ENCODE measurements around the gene SZRD1. TPM values are rescaled to one million over a fixed set of nuclear protein-coding genes. Genes with fewer than 3 reads are reported as not detected.

Gene SZRD1
- total and polyA plus RNA-seq, 2 donors (not counting 1 experiment from before 2014, with no cell fraction given), result 92.4 to 110 TPM

DNA sequence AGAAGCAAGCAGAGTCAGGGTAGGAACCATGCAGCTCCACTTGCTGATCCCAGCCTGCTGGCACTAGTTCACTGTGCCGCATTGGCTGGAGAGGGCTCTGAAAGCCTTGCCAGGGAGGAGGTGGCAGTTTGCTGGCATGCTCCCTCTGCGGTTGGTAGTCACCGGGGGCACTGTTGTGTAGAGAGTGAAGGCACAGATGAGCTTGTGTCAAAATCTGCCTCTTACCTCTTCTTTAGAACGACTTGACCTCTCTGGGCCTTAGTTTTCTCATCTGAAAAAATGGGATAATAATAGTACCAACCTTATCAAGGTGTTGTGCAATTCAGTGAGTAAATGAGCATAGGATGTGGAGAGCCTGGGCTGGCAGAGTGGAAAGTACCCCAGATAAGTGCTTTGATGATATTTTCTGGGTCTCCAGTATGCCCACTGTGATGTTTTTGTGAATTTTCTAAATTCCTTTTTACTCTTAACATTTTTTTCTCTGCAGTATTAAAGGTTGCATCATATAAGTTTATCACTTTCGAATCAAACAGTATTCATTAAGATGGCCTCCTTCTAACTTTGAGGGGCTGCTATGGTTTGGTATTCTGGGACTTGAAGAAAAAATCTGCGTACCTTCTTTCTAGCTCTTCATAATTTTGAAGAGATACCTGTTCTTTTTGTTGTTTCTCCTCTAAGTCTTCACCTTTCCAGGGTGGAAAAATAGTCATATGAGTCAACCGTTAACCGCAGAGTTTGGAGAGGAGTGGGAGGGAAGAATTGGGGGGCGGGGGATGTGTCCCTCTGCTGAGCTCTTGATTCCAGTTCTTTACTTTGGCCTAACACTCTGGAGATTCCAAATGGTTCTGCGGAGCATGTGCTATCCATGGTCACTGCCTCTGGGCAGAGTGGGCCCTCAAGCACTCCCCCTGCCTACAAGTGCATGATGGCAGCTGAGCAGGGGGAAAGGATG, 26.8 kb downstream of the SZRD1 start:
- Histone ChIP-seq H3K4me2 (replicated peaks; ENCODE audit: low read depth, low read length, poor library complexity, severe bottlenecking) (no peak overlapping the region), H3K4me3 (ENCODE audit: control extremely low read depth in 1 of 5, extremely low read depth in 1 of 5, insufficient read depth in 1 of 5, low read depth in 2 of 5, low read length in 4 of 5) (no peak overlapping the region), H3K36me3 (replicated peaks in 1 of 2; ENCODE audit: control extremely low read depth in 1 of 2, control insufficient read depth in 1 of 2, extremely low read depth in 1 of 2, insufficient read depth in 2 of 2, low read length in 1 of 2) (peaks cover 2 to 68% of the 10 kb centered on the region in 2 experiments), H3K9ac (ENCODE audit: low read length) (no peak overlapping the region), H3K4me1 (ENCODE audit: control insufficient read depth in 2 of 2, insufficient read depth in 2 of 2, low read length in 2 of 2) (peaks cover 15 to 23% of the 10 kb centered on the region in 2 donors), H4K20me1 (ENCODE audit: control insufficient read depth, insufficient read depth, low read length, poor library complexity, severe bottlenecking) (peaks cover 81% of the 10 kb centered on the region), H3K79me2 (ENCODE audit: control insufficient read depth, insufficient read depth, low read length) (peaks cover 54% of the 10 kb centered on the region), H3K9me3 (ENCODE audit: control extremely low read depth in 1 of 3, control insufficient read depth in 2 of 3, insufficient read depth in 1 of 3, low read length in 2 of 3) (no peaks in the 10 kb centered on the region), H3K27me3 (replicated peaks in 1 of 4; ENCODE audit: control extremely low read depth in 1 of 4, control insufficient read depth in 3 of 4, insufficient read depth in 4 of 4, low read length in 3 of 4) (no peaks in the 10 kb centered on the region), H3K27ac (ENCODE audit: low read length in 2 of 2) (no peak overlapping the region), H2AFZ (ENCODE audit: insufficient read depth, low read depth, low read length, poor library complexity, severe bottlenecking) (no peak overlapping the region)
- Mint-ChIP-seq H3K4me3 (no peak overlapping the region), H3K27me3 (no peaks in the 10 kb centered on the region), H3K9me3 (ENCODE audit: insufficient read depth) (no peaks in the 10 kb centered on the region), H3K27ac (no peak overlapping the region), H3K4me1 (peaks cover 36% of the 10 kb centered on the region)
- ATAC-seq (ENCODE audit: low read depth) (no peak), DNase-seq (no peak)
- TF ChIP-seq, protein P1, sequence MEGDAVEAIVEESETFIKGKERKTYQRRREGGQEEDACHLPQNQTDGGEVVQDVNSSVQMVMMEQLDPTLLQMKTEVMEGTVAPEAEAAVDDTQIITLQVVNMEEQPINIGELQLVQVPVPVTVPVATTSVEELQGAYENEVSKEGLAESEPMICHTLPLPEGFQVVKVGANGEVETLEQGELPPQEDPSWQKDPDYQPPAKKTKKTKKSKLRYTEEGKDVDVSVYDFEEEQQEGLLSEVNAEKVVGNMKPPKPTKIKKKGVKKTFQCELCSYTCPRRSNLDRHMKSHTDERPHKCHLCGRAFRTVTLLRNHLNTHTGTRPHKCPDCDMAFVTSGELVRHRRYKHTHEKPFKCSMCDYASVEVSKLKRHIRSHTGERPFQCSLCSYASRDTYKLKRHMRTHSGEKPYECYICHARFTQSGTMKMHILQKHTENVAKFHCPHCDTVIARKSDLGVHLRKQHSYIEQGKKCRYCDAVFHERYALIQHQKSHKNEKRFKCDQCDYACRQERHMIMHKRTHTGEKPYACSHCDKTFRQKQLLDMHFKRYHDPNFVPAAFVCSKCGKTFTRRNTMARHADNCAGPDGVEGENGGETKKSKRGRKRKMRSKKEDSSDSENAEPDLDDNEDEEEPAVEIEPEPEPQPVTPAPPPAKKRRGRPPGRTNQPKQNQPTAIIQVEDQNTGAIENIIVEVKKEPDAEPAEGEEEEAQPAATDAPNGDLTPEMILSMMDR (IDR thresholded peaks at IDR 0.05), result no peak
- no peak for TF ChIP-seq EZH2 (IDR thresholded peaks at IDR 0.05; ENCODE audit: borderline replicate concordance, insufficient read depth, low read depth, low read length, poor library complexity, severe bottlenecking)
- ChIA-PET POLR2A (interaction anchor here (0.6 kb wide), 1 partner anchor 12 kb away, joined by 3 read pairs; no protein-coding TSS in a partner anchor), CTCF (no interaction called here)
- intact Hi-C loops (cut with micrococcal nuclease), result no loop called here
- 90% methylated on average over 6 of the region's 10 CpGs for WGBS (ENCODE audit: insufficient coverage)

DNA sequence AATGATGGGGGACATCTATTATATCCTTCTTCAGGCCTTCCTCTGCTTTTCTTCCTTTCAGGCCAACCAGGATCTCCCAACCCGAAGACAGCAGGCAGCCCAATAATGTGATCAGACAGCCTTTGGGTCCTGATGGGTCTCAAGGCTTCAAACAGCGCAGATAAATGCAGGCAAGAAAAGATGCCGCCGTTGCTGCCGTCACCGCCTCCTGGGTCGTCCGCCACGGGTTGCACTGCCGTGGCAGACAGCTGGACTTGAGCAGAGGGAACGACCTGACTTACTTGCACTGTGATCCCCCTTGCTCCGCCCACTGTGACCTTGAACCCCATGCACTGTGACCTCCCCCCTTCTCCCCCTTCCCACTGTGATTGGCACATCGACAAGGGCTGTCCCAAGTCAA, 27.9 kb downstream of the SZRD1 start:
- intact Hi-C loops (cut with micrococcal nuclease), result no loop called here
- WGBS (ENCODE audit: insufficient coverage), result 99% methylated on average over 10 of the region's 13 CpGs
- no peaks in the 10 kb centered on the region for H3K9me3 Mint-ChIP-seq (ENCODE audit: insufficient read depth)
- Histone ChIP-seq H3K27ac (ENCODE audit: low read length in 2 of 2) (no peak overlapping the region), H3K4me2 (replicated peaks; ENCODE audit: low read depth, low read length, poor library complexity, severe bottlenecking) (no peak overlapping the region), H3K9me3 (ENCODE audit: control extremely low read depth in 1 of 3, control insufficient read depth in 2 of 3, insufficient read depth in 1 of 3, low read length in 2 of 3) (no peaks in the 10 kb centered on the region), H3K27me3 (replicated peaks in 1 of 4; ENCODE audit: control extremely low read depth in 1 of 4, control insufficient read depth in 3 of 4, insufficient read depth in 4 of 4, low read length in 3 of 4) (no peaks in the 10 kb centered on the region), H2AFZ (ENCODE audit: insufficient read depth, low read depth, low read length, poor library complexity, severe bottlenecking) (no peak overlapping the region), H3K4me1 (ENCODE audit: control insufficient read depth in 2 of 2, insufficient read depth in 2 of 2, low read length in 2 of 2) (peaks cover 11 to 17% of the 10 kb centered on the region in 2 donors), H3K36me3 (replicated peaks in 1 of 2; ENCODE audit: control extremely low read depth in 1 of 2, control insufficient read depth in 1 of 2, extremely low read depth in 1 of 2, insufficient read depth in 2 of 2, low read length in 1 of 2) (peaks cover 2 to 69% of the 10 kb centered on the region in 2 experiments), H4K20me1 (ENCODE audit: control insufficient read depth, insufficient read depth, low read length, poor library complexity, severe bottlenecking) (peaks cover 74% of the 10 kb centered on the region), H3K9ac (ENCODE audit: low read length) (no peak overlapping the region), H3K79me2 (ENCODE audit: control insufficient read depth, insufficient read depth, low read length) (peaks cover 44% of the 10 kb centered on the region), H3K4me3 (ENCODE audit: control extremely low read depth in 1 of 5, extremely low read depth in 1 of 5, insufficient read depth in 1 of 5, low read depth in 2 of 5, low read length in 4 of 5) (no peak overlapping the region)
- ATAC-seq (ENCODE audit: low read depth), result no peak
- no peak overlapping the region for H3K27ac Mint-ChIP-seq
- POLR2A ChIA-PET, result no interaction called here
- CTCF ChIA-PET, result no interaction called here
- H3K4me3 Mint-ChIP-seq, result no peak overlapping the region
- H3K4me1 Mint-ChIP-seq, result peaks cover 28% of the 10 kb centered on the region
- TF ChIP-seq EZH2 (IDR thresholded peaks at IDR 0.05; ENCODE audit: borderline replicate concordance, insufficient read depth, low read depth, low read length, poor library complexity, severe bottlenecking), result no peak
- TF ChIP-seq, protein P1 (IDR thresholded peaks at IDR 0.05), result no peak
- no peaks in the 10 kb centered on the region for H3K27me3 Mint-ChIP-seq
- no peak for DNase-seq

Data from B cell (primary cell).